ENCODE measurements around the gene CLDND2. TPM values are rescaled to one million over a fixed set of nuclear protein-coding genes. Genes with fewer than 3 reads are reported as not detected.
"Not testable (repeated sequence)": the region's sequence is repeated elsewhere in the genome, so short reads cannot be mapped to it uniquely, and the experiment has no call there.

Gene CLDND2
- total RNA-seq, 1 experiment from 2014 or later: 0.95 TPM

DNA sequence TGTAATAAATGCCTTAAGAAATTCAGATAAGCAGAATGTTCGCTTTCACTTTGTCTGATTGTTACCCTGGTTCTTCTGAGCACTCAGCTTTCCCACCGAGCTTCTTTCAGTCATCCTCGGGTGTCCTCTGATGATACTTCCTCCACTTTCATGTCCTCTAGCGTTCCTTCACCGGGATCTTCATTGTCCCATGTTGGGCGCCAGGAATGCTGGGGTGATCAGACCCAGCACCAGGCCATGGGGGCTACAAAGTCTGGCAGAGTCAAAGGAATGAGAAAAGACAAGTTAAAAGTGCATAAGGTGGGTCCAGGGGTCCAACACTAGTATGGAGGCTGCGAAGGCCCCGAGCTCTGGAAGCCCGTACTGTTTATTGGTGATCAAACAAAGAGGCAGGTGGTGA lies 33.3 kb upstream of the CLDND2 start:
- TF ChIP-seq, protein P1, sequence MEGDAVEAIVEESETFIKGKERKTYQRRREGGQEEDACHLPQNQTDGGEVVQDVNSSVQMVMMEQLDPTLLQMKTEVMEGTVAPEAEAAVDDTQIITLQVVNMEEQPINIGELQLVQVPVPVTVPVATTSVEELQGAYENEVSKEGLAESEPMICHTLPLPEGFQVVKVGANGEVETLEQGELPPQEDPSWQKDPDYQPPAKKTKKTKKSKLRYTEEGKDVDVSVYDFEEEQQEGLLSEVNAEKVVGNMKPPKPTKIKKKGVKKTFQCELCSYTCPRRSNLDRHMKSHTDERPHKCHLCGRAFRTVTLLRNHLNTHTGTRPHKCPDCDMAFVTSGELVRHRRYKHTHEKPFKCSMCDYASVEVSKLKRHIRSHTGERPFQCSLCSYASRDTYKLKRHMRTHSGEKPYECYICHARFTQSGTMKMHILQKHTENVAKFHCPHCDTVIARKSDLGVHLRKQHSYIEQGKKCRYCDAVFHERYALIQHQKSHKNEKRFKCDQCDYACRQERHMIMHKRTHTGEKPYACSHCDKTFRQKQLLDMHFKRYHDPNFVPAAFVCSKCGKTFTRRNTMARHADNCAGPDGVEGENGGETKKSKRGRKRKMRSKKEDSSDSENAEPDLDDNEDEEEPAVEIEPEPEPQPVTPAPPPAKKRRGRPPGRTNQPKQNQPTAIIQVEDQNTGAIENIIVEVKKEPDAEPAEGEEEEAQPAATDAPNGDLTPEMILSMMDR (conservative IDR thresholded peaks at IDR 0.05; ENCODE audit: low read depth, low read length): no peak
- no peak for TF ChIP-seq EZH2 (IDR thresholded peaks at IDR 0.05; ENCODE audit: low read length, unreplicated experiment)
- no peak for TF ChIP-seq EZH2phosphoT487 (IDR thresholded peaks at IDR 0.05; ENCODE audit: borderline replicate concordance, low read length)
- ChIA-PET POLR2A (ENCODE audit: unreplicated experiment) (no interaction called here), CTCF (no interaction called here)
- no peak overlapping the region for H3K9ac ChIP-seq (ENCODE audit: low read length)
- H3K9me2 ChIP-seq (replicated peaks; ENCODE audit: low read length): no peaks in the 10 kb centered on the region
- no peak overlapping the region for H3K4me3 ChIP-seq (ENCODE audit: low read length)
- no peaks in the 10 kb centered on the region for H3K4me1 ChIP-seq (ENCODE audit: insufficient read depth, low read length)
- intact Hi-C loops (cut with micrococcal nuclease): no loop called here
- 0 out of 2 replicates have a peak, but pooled peaks cover 4% of the 10 kb centered on the region for H3K36me3 ChIP-seq (ENCODE audit: low read depth, low read length)
- DNase-seq (no peak), ATAC-seq (no peak)
- H3K27me3 ChIP-seq (ENCODE audit: low read length): no peaks in the 10 kb centered on the region
- no peaks in the 10 kb centered on the region for H3F3A ChIP-seq (ENCODE audit: low read length, unreplicated experiment)
- no TSS peak for BruUV-seq (replicated peaks)
- H3K27ac ChIP-seq (ENCODE audit: low read length): no peak overlapping the region
- no peaks in the 10 kb centered on the region for H4K20me1 ChIP-seq (ENCODE audit: low read length)
- H3K4me2 ChIP-seq (ENCODE audit: low read length): no peak overlapping the region
- no peaks in the 10 kb centered on the region for H3K79me2 ChIP-seq (ENCODE audit: low read length)
- peaks cover 6% of the 10 kb centered on the region; the same call in 1 of the 2 replicates for H3K9me3 ChIP-seq (ENCODE audit: low read length)
- no peak overlapping the region for H2AFZ ChIP-seq (ENCODE audit: low read length)

DNA sequence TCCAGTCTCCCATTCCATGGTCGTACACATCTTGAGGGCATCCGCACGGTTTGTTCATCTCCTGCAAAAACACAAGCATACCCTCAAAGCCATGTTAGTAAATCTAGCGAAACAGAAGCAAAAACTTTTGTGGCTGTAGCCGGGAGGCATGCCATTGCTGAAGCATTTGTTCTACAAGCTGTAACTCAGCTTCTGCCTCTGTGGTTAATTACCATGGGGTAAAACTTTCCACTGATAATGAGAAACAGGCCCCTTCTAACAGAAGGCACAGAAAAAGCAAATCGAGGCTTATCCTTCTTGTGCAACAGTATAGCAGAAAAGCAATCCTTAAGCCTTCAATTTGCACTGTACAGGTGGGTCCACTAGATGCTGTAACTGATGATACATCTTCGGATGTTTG lies 31.1 kb upstream of the CLDND2 start:
- H3F3A ChIP-seq (ENCODE audit: low read length, unreplicated experiment): not testable (repeated sequence)

GRCh38 chr19:51399231-51399630 lies 30.4 kb upstream of the CLDND2 start:
- peaks cover 13% of the 10 kb centered on the region for H3K4me1 ChIP-seq (ENCODE audit: insufficient read depth, low read length)
- no peak overlapping the region for H3K4me3 ChIP-seq (ENCODE audit: low read length)
- ATAC-seq (no peak), DNase-seq (no peak)
- no peaks in the 10 kb centered on the region for H3F3A ChIP-seq (ENCODE audit: low read length, unreplicated experiment)
- no peaks in the 10 kb centered on the region for H3K27me3 ChIP-seq (ENCODE audit: low read length)
- peaks cover 6% of the 10 kb centered on the region; the same call in 1 of the 2 replicates for H3K9me3 ChIP-seq (ENCODE audit: low read length)
- no peaks in the 10 kb centered on the region for H3K79me2 ChIP-seq (ENCODE audit: low read length)
- POLR2A ChIA-PET (ENCODE audit: unreplicated experiment): interaction anchor here (0.6 kb wide), 1 partner anchor 32 kb away, joined by 4 read pairs; no protein-coding TSS in a partner anchor
- no peak overlapping the region for H3K4me2 ChIP-seq (ENCODE audit: low read length)
- H2AFZ ChIP-seq (ENCODE audit: low read length): no peak overlapping the region
- H3K9ac ChIP-seq (ENCODE audit: low read length): no peak overlapping the region
- TF ChIP-seq EZH2 (IDR thresholded peaks at IDR 0.05; ENCODE audit: low read length, unreplicated experiment) (no peak), EZH2phosphoT487 (IDR thresholded peaks at IDR 0.05; ENCODE audit: borderline replicate concordance, low read length) (no peak)
- TF ChIP-seq, protein P1 (conservative IDR thresholded peaks at IDR 0.05; ENCODE audit: low read depth, low read length): no peak
- no peaks in the 10 kb centered on the region for H4K20me1 ChIP-seq (ENCODE audit: low read length)
- no peak overlapping the region for H3K27ac ChIP-seq (ENCODE audit: low read length)
- no peaks in the 10 kb centered on the region for H3K9me2 ChIP-seq (replicated peaks; ENCODE audit: low read length)
- no TSS peak for BruUV-seq (replicated peaks)
- H3K36me3 ChIP-seq (ENCODE audit: low read depth, low read length): 0 out of 2 replicates have a peak, but pooled peaks cover 4% of the 10 kb centered on the region
- intact Hi-C loops (cut with micrococcal nuclease): loop anchor here (2.0 kb wide), 1 partner anchor 40 kb away; no protein-coding TSS in a partner anchor
- CTCF ChIA-PET: no interaction called here

More for the DNA sequence above, 31.1 kb upstream of the CLDND2 start:
- H3K27me3 ChIP-seq (ENCODE audit: low read length); H3K36me3 ChIP-seq (ENCODE audit: low read depth, low read length); H3K27ac ChIP-seq (ENCODE audit: low read length); H3K9ac ChIP-seq (ENCODE audit: low read length); H3K4me1 ChIP-seq (ENCODE audit: insufficient read depth, low read length); H3K4me2 ChIP-seq (ENCODE audit: low read length); H3K9me3 ChIP-seq (ENCODE audit: low read length); H3K79me2 ChIP-seq (ENCODE audit: low read length); ATAC-seq; CTCF ChIA-PET; H3K9me2 ChIP-seq (replicated peaks; ENCODE audit: low read length); H3K4me3 ChIP-seq (ENCODE audit: low read length); POLR2A ChIA-PET (ENCODE audit: unreplicated experiment); DNase-seq; H2AFZ ChIP-seq (ENCODE audit: low read length); BruUV-seq (replicated peaks); H4K20me1 ChIP-seq (ENCODE audit: low read length): not testable (repeated sequence)
- intact Hi-C loops (cut with micrococcal nuclease): loop anchor here (2.0 kb wide), 1 partner anchor 39 kb away; no protein-coding TSS in a partner anchor

Measured in PC-3 (cell line).